PC-3 (cell line): ENCODE data around the gene MC1R. TPM values are rescaled to one million over a fixed set of nuclear protein-coding genes. Genes with fewer than 3 reads are reported as not detected.
"Not testable (repeated sequence)": the region's sequence is repeated elsewhere in the genome, so short reads cannot be mapped to it uniquely, and the experiment has no call there.

Source experiments
- ATAC-seq: fragments of 200-7000 bp; cut with Tn5 transposase; 2 replicates; pipeline ENCODE4 v1.9.1; 2020; ENCODE audit warnings: mild to moderate bottlenecking, moderate library complexity
- BruUV-seq: library from RNA; stranded (reverse); fragments of 400-500 nt; replicated peaks from 2 replicates; lab custom pipeline; 2021; lab: Mats Ljungman, UMichigan
- CTCF ChIA-PET: fragments of 300-600 bp; sonication (Branson Sonifier 250); formaldehyde crosslinking; loops from one replicate; lab custom pipeline; 2022; ENCODE audit warnings: antibody characterized with exemption; lab: Charles Lee
- POLR2A ChIA-PET: fragments of 300-600 bp; sonication (Branson Sonifier 250); formaldehyde crosslinking; loops from one replicate; lab custom pipeline; 2022; ENCODE audit warnings: antibody characterized with exemption; ENCODE audit not compliant: unreplicated experiment; lab: Charles Lee
- DNase-seq: peaks from one replicate; pipeline ENCODE4 v3.0.0-alpha.2; 2015
- H2AFZ ChIP-seq: fragments of 300-600 bp; sonication (generic); 2 replicates; pipeline ENCODE4 v1.6.0; 2016; ENCODE audit warnings: antibody characterized with exemption, low read length
- H3F3A ChIP-seq: fragments of 300-600 bp; sonication (generic); one replicate; pipeline ENCODE4 v1.6.0; 2017; ENCODE audit warnings: antibody characterized with exemption, low read length, control low read depth, mild to moderate bottlenecking; ENCODE audit not compliant: unreplicated experiment
- H3K27ac ChIP-seq: fragments of 300-600 bp; sonication (generic); 2 replicates; pipeline ENCODE4 v1.5.1; 2016; ENCODE audit warnings: mild to moderate bottlenecking, low read length
- H3K27me3 ChIP-seq: fragments of 300-600 bp; sonication (generic); 2 replicates; pipeline ENCODE4 v1.6.1; 2016; ENCODE audit warnings: low read length, mixed read lengths
- H3K36me3 ChIP-seq: fragments of 300-600 bp; sonication (generic); 2 replicates; pipeline ENCODE4 v1.6.1; 2016; ENCODE audit warnings: low read depth, mixed run types, low read length, mixed read lengths
- H3K4me1 ChIP-seq: fragments of 300-600 bp; sonication (generic); 2 replicates; pipeline ENCODE4 v1.5.1; 2016; ENCODE audit warnings: low read length; ENCODE audit not compliant: insufficient read depth
- H3K4me2 ChIP-seq: fragments of 300-600 bp; sonication (generic); 2 replicates; pipeline ENCODE4 v1.6.0; 2016; ENCODE audit warnings: low read length
- H3K4me3 ChIP-seq: fragments of 300-600 bp; sonication (generic); 2 replicates; pipeline ENCODE4 v1.5.1; 2016; ENCODE audit warnings: mild to moderate bottlenecking, low read length, mixed read lengths
- H3K79me2 ChIP-seq: fragments of 300-600 bp; sonication (generic); 2 replicates; pipeline ENCODE4 v1.6.1; 2017; ENCODE audit warnings: low read length, mixed read lengths
- H3K9ac ChIP-seq: fragments of 300-600 bp; sonication (generic); 2 replicates; pipeline ENCODE4 v1.6.0; 2016; ENCODE audit warnings: mild to moderate bottlenecking, low read length
- H3K9me2 ChIP-seq: fragments of 300-600 bp; sonication (generic); replicated peaks from 2 replicates; pipeline ENCODE4 v1.6.1; 2016; ENCODE audit warnings: mixed run types, low read length, mixed read lengths
- H3K9me3 ChIP-seq: fragments of 300-600 bp; sonication (generic); 2 replicates; pipeline ENCODE4 v1.6.1; 2016; ENCODE audit warnings: low read length, mixed read lengths
- H4K20me1 ChIP-seq: fragments of 300-600 bp; sonication (generic); 2 replicates; pipeline ENCODE4 v1.6.1; 2016; ENCODE audit warnings: low read length, mixed read lengths
- CTCF ChIP-seq: fragments of 300-600 bp; sonication (generic); conservative IDR thresholded peaks from 2 replicates; pipeline ENCODE4 v1.5.1; 2017; ENCODE audit warnings: antibody characterized with exemption, low read depth, mild to moderate bottlenecking, low read length
- EZH2 ChIP-seq: fragments of 300-600 bp; sonication (generic); IDR thresholded peaks from one replicate; pipeline ENCODE4 v1.6.1; 2017; ENCODE audit warnings: antibody characterized with exemption, mild to moderate bottlenecking, low read length; ENCODE audit not compliant: unreplicated experiment
- EZH2phosphoT487 ChIP-seq: fragments of 300-600 bp; sonication (generic); IDR thresholded peaks from 2 replicates; pipeline ENCODE4 v1.6.1; 2018; ENCODE audit warnings: mild to moderate bottlenecking, antibody characterized with exemption, low read length, borderline replicate concordance
- intact Hi-C: fragments of 100-400 bp; cut with micrococcal nuclease; formaldehyde crosslinking; loops from 2 replicates; pipeline ENCODE4 v1.9.0; 2023
- total RNA-seq: library from RNA; depleted of rRNA; stranded (reverse); fragments of >200 nt; gene quantifications from 2 replicates; pipeline ENCODE4 v1.2.3, GENCODE V29; 2014

MC1R gene
- total RNA-seq, 1 experiment from 2014 or later, result 4.2 TPM

- H3K9ac ChIP-seq, result no peak overlapping the region
- H3F3A ChIP-seq, result no peaks in the 10 kb centered on the region
- no peaks in the 10 kb centered on the region for H3K27me3 ChIP-seq
- ATAC-seq, result no peak; the same call in 1 of the 2 replicates
- H3K4me1 ChIP-seq, result peaks cover 20% of the 10 kb centered on the region
- no peak overlapping the region for H3K27ac ChIP-seq
- no TSS peak for BruUV-seq
- H4K20me1 ChIP-seq, result peaks cover 21% of the 10 kb centered on the region; the same call in 1 of the 2 replicates
- intact Hi-C loops, result no loop called here
- no peak for DNase-seq
- peak overlapping the region; percentile 84 for H3K4me3 ChIP-seq
- H3K36me3 ChIP-seq, result no peaks in the 10 kb centered on the region
- peak overlapping the region; percentile 97 for H3K4me2 ChIP-seq
- POLR2A ChIA-PET, result no interaction called here
- no peak overlapping the region for H2AFZ ChIP-seq
- 0 out of 2 replicates have a peak, but pooled peaks cover 7% of the 10 kb centered on the region for H3K79me2 ChIP-seq
- no peaks in the 10 kb centered on the region for H3K9me2 ChIP-seq
- TF ChIP-seq CTCF, result no peak
- no peak for TF ChIP-seq EZH2
- no peak for TF ChIP-seq EZH2phosphoT487
- H3K9me3 ChIP-seq, result no peaks in the 10 kb centered on the region
- CTCF ChIA-PET, result interaction anchor here (0.6 kb wide), 1 partner anchor 12 kb away, joined by 5 read pairs; no protein-coding TSS in a partner anchor
Observed at GRCh38 chr16:89925596-89926079, 7.0 kb downstream of the MC1R start.

- Histone ChIP-seq H3K27ac (no peak overlapping the region), H2AFZ (no peak overlapping the region), H3K27me3 (no peaks in the 10 kb centered on the region), H3K36me3 (peaks cover 5% of the 10 kb centered on the region; the same call in 1 of the 2 replicates), H4K20me1 (peaks cover 4% of the 10 kb centered on the region; the same call in 1 of the 2 replicates), H3K9me3 (no peaks in the 10 kb centered on the region), H3K4me1 (no peaks in the 10 kb centered on the region), H3K4me3 (no peak overlapping the region), H3F3A (no peaks in the 10 kb centered on the region), H3K4me2 (no peak overlapping the region), H3K79me2 (no peaks in the 10 kb centered on the region), H3K9me2 (no peaks in the 10 kb centered on the region), H3K9ac (no peak overlapping the region)
- CTCF ChIA-PET, result no interaction called here
- ATAC-seq (no peak), DNase-seq (no peak)
- no peak for TF ChIP-seq EZH2
- TF ChIP-seq EZH2phosphoT487, result no peak
- no peak for TF ChIP-seq CTCF
- no TSS peak for BruUV-seq
- POLR2A ChIA-PET, result no interaction called here
- intact Hi-C loops, result no loop called here
Observed at GRCh38 chr16:89931305-89931896, 12.7 kb downstream of the MC1R start.

GRCh38 chr16:89931964-89932363 is 13.3 kb downstream of the MC1R start:
- POLR2A ChIA-PET, result no interaction called here
- no peaks in the 10 kb centered on the region for H3K79me2 ChIP-seq
- peaks cover 4% of the 10 kb centered on the region; the same call in 1 of the 2 replicates for H4K20me1 ChIP-seq
- no peak overlapping the region for H3K4me3 ChIP-seq
- H3K4me2 ChIP-seq, result no peak overlapping the region
- no peaks in the 10 kb centered on the region for H3K4me1 ChIP-seq
- no peak overlapping the region for H3K27ac ChIP-seq
- no peaks in the 10 kb centered on the region for H3F3A ChIP-seq
- intact Hi-C loops, result no loop called here
- H2AFZ ChIP-seq, result no peak overlapping the region
- no TSS peak for BruUV-seq
- ATAC-seq (no peak), DNase-seq (no peak)
- TF ChIP-seq EZH2phosphoT487, result no peak
- no peak for TF ChIP-seq CTCF
- no peak for TF ChIP-seq EZH2
- no peaks in the 10 kb centered on the region for H3K27me3 ChIP-seq
- H3K9me3 ChIP-seq, result no peaks in the 10 kb centered on the region
- no peaks in the 10 kb centered on the region for H3K9me2 ChIP-seq
- H3K36me3 ChIP-seq, result peaks cover 5% of the 10 kb centered on the region; the same call in 1 of the 2 replicates
- H3K9ac ChIP-seq, result no peak overlapping the region
- CTCF ChIA-PET, result no interaction called here

- H3K79me2 ChIP-seq, ATAC-seq, H3F3A ChIP-seq, H3K4me2 ChIP-seq, H3K9me3 ChIP-seq, H3K27ac ChIP-seq, H2AFZ ChIP-seq, H3K9ac ChIP-seq, CTCF ChIA-PET, intact Hi-C loops, BruUV-seq, H3K4me1 ChIP-seq, H3K9me2 ChIP-seq, DNase-seq, H3K36me3 ChIP-seq, H3K4me3 ChIP-seq, POLR2A ChIA-PET, H3K27me3 ChIP-seq, H4K20me1 ChIP-seq: not testable (repeated sequence)
Observed at GRCh38 chr16:89934019-89934418, 15.4 kb downstream of the MC1R start.
